Skeletal muscle cell (primary cell): ENCODE results near the gene GMNN.
"Not testable (repeated sequence)": the region's sequence is repeated elsewhere in the genome, so short reads cannot be mapped to it uniquely, and the experiment has no call there.

Experiments
- DNase-seq: peaks from one replicate; pipeline ENCODE4 v3.0.0-alpha.2; 2010; ENCODE audit warnings: low read depth
- H3K4me3 ChIP-seq: 2 replicates; pipeline ENCODE4 v1.5.1; 2011; ENCODE audit warnings: low read depth, mild to moderate bottlenecking, control low read depth, low read length, moderate library complexity

Gene GMNN

DNA sequence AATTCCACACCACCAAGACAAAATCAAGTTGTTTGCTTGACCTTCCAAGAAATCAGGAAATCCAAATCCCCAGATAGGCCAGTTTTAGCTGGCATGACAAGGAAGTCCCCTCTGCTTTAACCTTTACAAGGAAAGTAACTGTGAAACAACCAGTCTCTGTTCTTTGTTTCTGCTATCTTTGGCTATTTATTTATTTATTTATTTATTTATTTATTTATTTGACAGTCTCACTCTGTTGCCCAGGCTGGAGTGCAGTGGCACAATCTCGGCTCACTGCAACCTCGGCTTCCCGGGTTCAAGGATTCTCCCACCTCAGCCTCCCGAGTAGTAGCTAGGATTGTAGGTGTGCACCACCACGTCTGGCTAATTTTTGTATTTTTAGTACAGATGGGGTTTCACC, 14.5 kb upstream of the GMNN start:
- H3K4me3 ChIP-seq = no peak overlapping the region
- DNase-seq = no peak

DNA sequence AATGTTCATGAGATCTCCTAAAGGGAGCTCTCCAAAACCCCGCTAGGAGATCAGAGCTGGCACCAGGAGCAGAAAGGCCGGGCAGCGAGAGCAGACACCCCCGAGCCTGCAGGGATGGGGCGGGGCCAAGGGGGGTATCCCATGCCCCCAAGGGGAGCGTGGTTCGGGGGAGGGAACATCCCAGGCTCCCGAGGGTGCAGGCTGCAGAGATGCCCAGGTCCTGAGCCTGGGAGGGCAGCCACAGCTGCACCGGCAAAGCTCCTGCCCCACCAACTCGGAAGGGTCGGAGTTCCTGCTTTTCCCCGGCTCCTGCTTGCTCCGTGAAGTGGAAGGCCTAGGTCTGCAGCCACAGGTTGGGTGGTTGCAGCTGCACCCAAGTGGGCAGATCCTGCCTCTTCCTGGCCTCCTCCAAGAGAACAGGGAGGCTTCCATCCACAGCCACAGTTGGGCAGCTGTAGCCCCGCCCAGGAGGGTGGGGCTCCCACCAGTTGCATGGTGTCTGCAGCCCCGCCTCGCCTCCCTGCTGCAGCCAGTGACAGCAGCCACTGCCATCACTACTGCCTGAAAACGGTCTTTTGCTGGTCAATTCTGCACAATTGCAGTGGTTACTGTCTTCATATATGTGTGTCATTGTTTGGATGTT, 13.4 kb upstream of the GMNN start:
- H3K4me3 ChIP-seq = no peak overlapping the region
- DNase-seq = no peak

DNA sequence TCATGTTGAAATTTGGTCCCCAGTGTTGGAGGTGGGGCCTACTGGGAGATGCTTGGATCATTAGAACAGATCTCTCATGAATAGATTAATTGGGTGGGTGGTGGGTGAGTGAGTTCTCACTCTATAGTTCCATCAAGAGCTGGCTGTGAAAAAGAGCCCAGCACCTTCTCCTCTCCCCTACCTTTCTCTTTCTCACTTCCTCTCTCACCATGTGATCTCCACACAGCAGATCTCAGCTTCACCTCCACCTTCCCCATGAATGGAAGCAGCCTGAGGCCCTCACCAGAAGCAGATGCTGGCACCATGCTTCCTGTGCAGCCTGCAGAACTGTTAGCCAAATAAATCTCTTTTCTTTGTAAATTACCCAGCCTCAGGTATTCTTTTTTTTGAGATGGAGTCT, 12.9 kb upstream of the GMNN start:
- H3K4me3 ChIP-seq = no peak overlapping the region
- DNase-seq = no peak

DNA sequence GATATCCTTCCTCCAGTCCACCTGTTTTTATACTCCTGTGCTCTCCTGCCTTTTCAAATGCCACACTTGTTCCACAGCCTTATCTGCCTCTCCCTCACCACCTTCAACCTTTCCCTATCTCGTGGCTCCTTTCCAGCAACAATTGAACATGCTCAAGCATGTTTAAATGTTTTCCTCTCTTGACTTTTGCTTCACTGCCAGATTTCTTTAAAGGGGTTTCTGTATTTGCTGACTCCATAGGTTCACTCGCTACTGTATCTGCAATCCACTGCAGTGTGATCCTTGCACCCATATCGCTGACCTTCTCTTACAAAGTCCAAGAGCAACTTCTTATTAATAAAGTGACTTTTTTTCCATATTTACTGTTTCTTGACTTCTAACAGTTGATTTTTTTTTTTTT, 11.2 kb upstream of the GMNN start:
- DNase-seq = no peak
- no peak overlapping the region for H3K4me3 ChIP-seq

DNA sequence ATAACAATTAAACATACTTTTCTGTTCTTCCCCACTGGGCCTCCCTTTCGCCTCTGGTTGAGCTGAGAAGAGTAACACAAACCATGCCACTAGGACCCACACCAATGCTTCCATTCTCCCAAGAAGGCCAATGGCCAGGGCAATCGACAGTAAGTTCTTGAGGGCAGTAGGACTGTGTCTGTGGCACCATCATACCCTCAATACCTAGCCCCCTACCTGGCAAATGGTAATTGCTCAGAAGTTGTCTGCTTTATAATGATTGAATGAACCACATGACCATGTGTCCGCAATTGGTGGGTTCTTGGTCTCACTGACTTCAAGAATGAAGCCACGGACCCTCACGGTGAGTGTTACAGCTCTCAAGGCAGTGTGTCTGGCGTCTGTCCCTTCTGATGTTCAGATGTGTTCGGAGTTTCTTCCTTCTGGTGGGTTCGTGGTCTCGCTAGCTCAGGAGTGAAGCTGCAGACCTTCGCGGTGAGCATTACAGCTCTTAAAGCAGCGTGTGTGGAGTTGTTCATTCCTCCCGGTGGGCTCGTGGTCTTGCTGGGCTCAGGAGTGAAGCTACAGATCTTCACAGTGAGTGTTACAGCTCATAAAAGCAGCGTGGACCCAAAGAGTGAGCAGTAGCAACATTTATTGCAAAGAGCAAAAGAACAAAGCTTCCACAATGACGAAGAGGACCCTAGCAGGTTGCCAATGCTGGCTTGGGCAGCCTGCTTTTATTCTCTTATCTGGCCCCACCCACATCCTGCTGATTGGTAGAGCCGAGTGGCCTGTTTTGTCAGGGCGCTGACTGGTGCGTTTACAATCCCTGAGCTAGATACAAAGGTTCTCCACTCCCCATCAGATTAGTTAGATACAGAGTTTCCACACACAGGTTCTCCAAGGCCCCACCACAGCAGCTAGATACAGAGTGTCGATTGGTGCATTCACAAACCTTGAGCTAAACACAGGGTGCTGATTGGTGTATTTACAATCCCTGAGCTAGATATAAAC, 9.6 kb upstream of the GMNN start:
- DNase-seq, H3K4me3 ChIP-seq: not testable (repeated sequence)

DNA sequence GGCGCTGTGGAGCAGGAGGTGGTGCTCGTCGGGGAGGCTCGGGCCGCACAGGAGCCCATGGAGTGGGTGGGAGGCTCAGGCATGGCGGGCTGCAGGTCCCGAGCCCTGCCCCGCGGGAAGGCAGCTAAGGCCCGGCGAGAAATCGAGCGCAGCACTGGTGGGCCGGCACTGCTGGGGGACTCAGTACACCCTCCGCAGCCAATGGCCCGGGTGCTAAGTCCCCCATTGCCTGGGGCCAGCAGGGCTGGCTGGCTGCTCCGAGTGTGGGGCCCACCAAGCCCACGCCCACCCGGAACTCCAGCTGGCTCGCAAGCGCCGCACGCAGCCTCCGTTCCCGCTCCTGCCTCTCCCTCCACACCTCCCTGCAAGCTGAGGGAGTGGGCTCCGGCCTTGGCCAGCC, 8.8 kb upstream of the GMNN start:
- not testable (repeated sequence) for H3K4me3 ChIP-seq, DNase-seq

DNA sequence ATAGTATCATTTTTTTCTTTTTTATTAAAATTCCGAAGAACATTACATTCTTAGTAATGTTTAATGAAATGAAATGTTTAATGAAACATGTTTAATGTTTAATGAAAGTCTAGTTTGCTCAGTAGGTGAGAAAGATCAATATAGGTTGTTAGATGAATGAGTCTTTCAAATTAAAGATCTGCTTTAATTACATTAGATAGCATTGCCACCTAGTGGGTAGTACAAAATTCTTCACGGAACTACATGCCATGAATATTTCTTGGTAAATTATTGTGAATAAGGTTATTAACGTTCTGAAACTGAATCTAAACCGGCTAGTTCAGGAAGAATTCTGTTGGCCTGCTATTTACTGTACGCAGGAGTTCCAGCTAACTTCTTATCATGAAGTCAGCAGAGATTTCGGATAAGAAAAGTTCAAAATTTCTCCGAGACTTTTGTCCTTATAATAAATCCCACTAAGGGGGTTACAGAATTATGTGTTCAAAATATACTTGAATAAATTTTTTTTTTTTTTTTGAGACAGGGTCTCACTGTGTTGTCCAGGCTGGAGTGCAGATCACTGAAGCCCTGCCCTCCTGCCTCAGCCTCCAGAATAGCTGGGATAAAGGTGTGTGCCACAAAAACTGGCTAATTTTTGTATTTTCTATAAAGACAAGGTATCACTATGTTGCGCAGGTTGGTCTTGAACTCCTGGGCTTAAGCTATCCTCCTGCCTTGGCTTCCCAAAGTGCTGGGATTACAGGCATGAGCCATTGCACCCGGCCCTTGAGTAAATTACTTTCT, 7.9 kb upstream of the GMNN start:
- no peak for DNase-seq
- H3K4me3 ChIP-seq = no peak overlapping the region

DNA sequence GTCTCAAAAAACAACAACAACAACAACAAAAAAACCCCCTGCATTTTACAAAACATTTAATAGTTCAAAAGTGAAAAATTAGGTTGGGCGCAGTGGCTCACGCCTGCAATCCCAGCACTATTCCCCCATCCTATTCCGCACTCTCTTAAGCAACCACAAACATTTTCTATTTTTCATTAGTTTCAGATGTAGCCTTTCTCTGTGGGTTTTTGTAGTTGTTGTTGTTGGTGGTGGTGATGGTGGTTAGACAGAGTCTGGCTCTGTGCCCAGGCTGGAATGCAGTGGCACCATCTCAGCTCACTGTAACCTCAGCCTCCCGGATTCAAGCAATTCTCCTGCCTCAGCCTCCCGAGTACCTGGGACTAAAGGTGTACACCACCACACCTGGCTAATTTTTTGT, 6.4 kb upstream of the GMNN start:
- no peak for DNase-seq
- no peak overlapping the region for H3K4me3 ChIP-seq

DNA sequence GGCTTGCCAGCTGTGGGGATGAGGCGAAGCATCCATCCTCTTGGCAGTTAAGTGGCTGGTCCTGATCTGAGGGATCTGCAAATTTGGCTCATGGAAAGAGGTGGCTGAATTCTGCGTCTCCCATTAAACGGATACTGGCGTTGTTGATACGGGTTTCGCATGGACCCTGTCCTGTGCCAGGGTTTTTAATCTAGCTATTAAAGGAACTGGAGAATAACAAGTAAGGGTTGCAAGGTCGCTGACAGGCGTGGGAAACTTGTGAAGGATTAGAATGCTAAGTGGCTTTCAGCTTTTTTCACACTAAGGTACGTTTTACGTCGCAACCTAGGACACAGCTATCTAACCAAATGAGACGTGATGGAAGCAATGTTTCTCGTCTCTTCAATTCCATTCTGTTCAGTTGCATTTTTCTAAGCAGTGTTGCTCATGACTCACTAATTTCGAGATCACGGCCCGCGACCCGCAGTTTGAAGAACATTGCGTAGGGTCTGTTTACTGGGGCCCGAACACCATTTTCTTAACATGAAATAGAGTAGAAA, 852 bp downstream of the GMNN start:
- peak overlapping the region; percentile 100 for H3K4me3 ChIP-seq
- DNase-seq = peak; percentile 36

DNA sequence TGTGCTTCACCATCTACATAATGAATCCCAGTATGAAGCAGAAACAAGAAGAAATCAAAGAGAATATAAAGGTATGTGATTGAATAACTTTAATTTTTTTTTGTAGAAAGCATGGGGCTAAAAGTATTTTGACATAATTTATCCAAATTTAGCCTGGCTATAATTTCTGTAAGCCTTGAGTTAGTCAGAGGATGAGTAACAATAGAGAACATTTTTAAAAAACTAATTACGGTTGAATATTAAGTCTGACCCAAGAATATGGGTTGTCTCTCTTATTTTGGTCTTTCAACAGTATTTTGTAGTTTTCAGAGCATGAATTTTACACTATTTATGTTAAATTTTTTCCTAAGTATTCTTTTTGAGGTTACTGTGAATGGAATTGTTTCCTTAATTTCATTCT, 2.5 kb downstream of the GMNN start:
- DNase-seq = no peak
- H3K4me3 ChIP-seq = no peak overlapping the region

DNA sequence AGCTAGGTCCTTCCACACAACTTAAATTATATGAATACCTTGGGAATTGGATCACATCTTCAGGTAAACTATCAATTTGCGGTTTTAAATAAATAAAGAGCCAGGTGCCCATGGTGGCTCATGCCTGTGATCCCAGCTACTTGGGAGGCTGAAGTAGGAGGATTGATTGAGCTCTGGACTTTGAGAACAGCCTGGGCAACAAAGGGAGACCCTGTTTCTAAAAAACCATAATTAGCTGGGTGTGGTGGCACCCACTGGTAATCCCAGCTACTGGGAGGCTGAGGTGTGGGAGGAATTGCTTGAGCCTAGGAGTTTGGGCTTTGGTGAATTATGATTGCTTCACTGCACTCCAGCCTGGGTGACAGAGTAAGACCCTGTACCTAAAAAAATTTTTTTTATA, 3.4 kb downstream of the GMNN start:
- no peak overlapping the region for H3K4me3 ChIP-seq

DNA sequence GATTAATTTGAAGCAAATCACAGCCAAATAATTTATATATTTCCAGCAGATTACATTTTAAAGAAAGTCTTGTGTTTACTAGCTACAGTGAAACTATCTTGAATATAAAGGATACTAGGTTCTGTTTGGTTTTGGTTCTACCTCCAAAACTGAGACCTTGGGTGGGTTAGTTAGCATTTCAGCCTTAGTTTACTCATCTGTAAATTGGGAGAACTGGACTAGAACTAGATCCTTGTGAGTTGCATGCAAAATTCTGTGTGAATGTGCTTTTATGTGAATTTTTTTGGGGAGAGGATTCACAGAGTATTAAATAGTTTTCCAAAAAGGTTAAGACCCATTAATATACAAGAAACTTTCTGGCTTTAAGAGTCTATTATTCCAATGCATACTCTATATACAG, 4.1 kb downstream of the GMNN start:
- DNase-seq = no peak

More for the DNA sequence above, 3.4 kb downstream of the GMNN start:
- DNase-seq = no peak

DNA sequence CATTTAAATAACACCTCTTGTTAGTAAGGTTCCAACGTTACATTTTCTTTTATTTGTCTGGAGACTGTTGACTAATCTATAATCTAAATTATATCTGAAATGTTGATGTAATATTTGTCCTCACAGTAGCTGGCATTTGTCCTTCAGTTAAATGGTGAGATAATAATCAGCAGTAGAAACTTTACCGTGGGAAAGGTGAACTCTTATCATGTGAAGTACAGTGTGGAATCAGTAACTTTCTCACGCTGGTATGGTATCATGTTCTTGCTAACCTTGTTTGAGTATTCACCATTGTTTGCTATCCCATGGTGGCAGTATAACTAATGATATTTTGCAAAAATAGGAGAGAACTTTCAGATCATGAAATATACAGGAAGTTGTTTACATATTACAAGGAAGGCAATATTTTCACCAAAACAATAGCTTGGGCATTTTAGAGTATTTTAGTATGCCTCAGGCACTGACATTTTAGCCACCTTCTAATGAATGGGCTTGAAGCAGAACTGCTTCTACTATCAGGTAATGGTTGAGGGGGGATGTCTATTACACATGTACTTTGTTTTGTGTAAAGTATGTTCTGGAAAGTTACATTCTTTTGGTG, 4.8 kb downstream of the GMNN start:
- no peak overlapping the region for H3K4me3 ChIP-seq
- no peak for DNase-seq

More for the DNA sequence above, 4.1 kb downstream of the GMNN start:
- no peak overlapping the region for H3K4me3 ChIP-seq

DNA sequence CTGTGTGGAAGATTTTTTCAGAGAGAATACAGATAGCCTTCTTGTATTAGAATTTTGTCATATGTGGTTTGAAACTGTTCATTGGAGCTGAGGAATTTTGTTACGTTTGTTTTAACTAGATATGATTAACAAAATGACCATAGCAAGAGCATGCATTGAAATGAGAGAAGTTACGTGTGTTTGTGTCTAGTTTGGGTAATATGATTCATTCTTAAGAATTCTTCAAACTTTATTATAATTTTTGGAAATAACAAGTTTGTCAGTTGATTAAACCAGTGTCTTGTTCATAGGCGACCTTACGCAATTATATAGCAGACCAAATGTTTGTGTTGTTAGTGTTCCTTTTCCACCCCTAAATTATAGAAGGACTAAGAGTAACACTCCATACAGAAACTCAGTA, 5.5 kb downstream of the GMNN start:
- H3K4me3 ChIP-seq = no peak overlapping the region
- no peak for DNase-seq

DNA sequence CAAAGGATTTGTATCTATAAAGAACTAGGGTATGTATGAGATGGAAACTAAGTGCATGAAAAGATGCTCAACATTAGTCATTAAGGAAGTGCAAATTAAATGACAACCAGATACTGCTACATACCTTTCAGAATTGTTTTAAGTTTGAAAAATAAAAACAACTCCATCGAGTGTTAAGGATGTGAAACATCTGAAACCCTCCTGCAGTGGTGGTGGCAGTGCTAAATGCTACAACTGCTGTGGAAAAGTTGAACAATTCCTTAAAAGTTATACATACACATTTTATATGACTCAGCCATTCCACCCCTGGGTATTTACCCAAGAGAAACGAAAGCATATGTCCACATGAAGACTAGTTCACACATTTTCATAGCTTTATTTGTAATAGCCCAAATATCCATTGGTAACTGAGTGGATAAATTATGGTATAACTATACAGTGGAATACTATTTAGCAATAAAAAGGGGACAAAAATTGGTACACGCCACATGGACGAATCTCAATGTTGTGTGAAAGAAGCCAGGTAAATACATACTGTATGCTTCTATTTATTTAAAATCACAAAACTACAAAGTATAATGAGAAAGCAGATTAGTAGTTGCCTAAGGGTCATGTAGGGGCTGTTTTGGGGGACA, 13.4 kb downstream of the GMNN start:
- no peak for DNase-seq

DNA sequence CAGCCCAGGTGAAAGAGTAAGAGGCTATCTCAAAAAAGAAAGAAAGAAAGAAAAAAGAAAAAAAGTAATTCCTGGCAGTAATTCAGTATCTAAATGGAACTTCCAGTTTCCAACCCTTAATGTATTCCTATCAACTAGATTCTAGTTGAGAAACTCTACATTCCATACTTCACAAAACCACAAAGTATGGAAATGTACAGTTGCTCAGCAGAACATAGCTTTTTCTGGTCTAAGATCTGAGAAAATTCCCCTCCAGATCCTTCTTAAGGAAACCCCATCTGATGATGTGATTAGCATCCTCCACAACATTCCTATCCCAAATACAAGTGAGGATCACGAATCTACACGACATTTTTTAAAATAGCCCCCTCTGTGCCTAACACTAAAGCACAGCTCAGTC, 20.4 kb downstream of the GMNN start:
- no peak for DNase-seq
- no peak overlapping the region for H3K4me3 ChIP-seq

More for the DNA sequence above, 13.4 kb downstream of the GMNN start:
- no peak overlapping the region for H3K4me3 ChIP-seq

DNA sequence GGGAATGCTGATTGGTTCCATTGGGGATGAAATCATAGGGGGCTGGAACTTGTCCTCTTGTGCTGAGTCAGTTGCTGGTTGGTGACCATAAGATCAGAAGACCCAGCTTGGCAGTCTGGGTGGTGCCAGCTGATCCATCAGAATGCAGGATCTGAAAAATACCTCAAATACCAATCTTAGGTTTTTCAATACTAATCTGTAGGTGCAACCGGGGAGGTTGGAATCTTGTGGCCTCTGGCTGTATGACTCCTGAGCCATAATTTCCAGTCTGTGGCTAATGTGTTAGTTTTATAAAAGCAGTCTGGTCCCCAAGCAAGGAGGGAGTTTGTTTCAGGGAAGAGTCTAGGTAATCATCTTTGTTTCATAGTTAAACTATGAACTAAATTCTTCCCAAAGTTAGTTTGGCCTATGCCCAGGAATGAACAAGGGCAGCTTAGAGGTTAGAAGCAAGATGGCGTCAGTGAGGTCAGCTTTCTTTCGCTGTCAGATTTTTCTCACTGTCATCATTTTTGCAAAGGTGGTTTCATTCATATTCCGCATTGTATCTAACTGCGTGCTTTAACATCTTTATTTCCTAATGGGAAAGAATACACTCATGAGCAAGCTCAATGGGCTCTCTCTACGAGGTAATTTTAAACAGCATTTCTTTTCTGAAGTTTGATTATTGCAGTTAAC, 22.0 kb downstream of the GMNN start:
- no peak for DNase-seq
- no peak overlapping the region for H3K4me3 ChIP-seq

DNA sequence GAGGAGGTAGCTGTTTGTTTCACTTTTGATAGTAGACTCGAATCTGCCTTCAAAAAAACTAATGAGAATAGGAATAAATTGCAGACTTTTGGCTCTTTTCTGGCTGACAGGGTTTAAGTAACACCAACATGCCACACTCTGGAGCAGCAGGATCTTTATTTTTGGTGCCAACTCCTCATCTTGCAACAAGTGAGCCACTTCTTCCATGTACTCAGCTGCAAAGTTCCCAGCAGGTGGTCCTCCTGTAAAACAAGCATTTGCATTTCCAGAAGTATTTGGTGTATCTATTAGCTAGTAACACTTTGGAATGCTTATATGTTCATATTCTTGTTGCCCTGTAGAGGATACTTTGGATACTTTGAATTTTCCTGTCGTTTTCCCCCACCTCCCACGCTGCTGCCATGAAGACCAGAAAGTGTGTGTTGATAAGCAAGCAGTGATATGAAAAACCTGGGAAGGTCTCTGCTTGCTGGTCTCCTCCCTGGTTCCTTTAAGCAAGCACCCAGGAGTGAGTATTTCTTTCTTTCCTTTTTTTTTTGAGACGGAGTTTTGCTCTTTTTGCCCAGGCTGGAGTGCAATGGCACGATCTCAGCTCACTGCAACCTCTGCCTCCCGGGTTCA, 23.0 kb downstream of the GMNN start:
- H3K4me3 ChIP-seq = no peak overlapping the region
- DNase-seq = no peak
